GM21390 (cell line): ENCODE data around the gene SLC36A1.

Experiments
- ATAC-seq: cut with Tn5 transposase; IDR thresholded peaks from one replicate; pipeline ENCODE4 v1.9.1; 2021; ENCODE audit not compliant: unreplicated experiment

The SLC36A1 gene

DNA sequence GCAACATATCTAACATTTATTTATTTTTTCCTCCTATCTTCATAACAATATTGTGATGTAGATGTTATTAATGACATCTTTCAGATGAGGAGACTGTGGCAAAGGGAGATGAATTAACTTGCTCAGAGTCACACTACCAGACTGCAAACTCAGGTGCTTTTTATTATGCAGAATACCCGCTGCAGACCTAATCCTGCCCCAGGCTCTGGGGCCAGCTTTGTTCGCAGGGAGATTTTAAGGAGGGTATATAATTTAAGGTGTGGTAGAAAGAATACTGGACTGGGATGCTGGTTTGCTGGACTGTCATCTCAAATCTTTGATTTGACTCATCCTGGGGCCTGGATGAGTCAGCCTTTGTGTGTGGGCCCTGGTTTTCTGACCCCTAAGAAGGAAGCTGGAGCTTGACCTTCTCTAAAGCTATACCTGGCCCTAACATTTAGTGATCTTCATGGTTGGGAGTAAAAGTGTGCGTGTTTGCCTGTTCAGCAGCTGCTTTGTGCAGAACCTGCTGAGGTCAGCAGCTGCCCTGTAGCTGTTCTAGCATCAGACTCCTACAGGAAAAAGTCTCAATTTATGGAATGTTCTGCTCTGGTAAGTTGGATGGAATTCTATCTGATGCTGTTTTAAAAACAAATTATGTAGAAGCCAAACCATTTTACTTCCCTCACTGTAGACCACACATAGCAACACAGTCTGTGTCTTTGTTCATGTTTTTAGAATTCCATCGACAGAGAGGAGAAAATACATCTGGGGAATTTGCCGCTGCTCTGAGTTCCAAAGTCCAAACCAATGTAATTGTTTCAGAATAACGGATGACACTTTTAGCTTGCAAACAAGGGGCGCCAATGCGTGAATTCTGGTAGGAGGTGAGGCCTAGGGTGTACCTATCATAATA lies 4.5 kb downstream of the SLC36A1 start:
- peak; percentile 42 for ATAC-seq

DNA sequence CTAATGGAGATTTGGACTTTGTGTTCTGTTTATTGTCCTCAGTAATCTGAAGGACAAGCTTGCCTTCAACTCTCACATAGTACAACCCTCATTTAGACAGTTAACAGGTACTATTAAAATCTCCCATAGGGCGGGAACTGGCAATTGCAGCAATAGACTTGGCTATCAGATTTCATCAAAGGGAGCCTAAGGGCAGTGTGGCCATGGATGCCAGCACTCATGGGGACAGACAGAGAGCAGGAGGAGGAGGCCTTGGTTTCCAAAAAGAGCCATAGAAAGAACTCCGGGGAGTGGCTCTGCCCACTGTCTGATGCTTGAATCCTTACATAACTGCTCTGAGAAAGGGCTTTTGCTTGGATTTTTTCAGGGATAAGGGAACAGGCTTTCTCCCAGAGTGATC lies 6.8 kb downstream of the SLC36A1 start:
- no peak for ATAC-seq

DNA sequence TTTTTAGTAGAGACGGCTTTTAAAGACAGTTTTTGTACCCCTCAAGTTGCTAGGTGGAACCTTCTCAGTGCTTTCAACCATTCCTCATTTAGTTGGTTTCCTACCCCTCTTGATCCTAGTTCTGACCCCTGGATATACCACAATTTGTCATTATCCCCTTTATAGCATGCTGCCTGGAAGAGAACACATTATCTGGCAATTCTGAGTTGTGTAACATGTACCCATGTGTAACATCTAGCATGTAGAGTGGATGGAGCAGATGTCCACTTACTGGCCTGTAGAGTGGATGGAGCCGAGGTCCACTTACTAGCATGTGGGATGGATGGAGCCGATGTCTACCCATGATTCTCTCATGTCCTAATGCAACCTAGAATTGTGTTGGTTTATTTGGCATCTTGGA lies 7.5 kb downstream of the SLC36A1 start:
- no peak for ATAC-seq

DNA sequence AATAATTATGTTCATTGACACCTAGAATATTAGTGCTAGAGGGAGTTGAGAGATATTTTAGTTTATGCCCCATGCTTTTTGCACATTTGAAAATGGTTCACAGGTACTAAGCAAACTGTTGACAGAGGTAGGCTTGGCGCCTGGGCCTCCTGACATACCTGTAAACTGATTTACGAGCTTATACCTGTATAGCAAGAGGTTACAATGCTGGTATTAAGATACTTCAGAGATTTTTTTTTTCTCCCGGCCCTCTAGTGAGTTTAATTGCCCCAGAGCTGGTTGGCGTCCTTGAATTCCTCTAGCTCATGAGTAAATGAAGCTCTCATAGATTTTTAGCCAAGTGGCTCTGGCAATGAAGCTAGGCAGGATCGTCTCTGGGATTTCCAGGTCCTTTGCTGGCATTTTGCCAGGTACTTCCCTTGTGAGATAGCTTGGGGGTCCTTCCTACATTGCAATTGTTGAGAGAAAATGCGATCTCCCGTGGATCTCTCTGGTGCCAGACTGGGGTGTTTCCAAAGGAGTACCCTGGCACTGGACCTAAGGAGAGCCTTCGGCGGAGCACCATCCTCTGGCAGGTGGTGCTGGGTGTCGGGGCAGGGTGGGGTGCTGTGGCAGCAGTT lies 9.0 kb downstream of the SLC36A1 start:
- no peak for ATAC-seq

DNA sequence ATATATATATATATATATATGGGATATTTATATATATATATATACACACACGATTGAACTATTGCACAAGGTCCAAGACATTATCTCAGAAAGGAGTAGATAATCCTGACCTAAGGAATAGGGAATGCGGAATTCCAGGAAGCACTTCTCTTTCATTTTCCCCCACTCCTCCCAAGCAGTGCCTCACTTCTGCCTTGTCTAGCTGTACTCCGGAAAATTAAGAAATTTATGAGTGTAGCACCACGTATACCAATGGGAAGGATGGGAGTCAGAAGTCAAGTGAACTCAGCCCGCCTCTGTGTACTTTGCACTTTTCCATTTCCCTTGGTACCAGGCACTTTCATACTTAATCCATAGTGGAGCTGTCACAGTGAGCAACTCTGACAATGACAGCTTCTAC lies 10.9 kb downstream of the SLC36A1 start:
- ATAC-seq: no peak

DNA sequence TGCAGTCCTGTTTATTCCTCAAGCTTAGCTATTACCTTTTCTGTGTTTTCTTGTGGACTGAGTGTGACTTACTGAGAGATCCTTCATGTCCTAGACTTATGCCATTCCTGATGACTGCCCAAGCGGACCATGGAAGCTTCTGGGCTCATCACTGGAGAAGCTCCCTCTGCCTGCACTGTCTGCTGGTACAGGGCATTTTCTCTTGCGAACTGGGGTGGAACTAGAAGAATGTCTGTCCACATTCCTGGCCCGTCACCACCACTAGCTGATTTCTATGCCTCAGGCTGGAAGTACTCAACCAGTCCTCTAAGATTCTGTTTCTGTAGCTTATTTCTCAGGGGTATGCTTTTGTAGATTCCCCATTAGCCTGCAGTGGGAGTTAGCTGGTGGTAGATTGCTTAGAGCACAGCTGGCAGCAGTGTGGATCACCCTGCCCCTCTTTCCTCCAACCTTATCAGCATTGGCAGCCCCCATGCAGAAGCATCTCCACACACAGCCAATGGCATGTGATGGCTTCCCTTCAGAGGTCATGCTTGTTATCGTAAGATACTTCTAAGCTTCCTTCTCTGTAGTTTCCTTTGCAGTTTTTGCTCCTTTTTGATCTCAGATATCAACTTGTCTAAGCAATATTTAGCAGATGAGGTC lies 12.4 kb downstream of the SLC36A1 start:
- no peak for ATAC-seq

DNA sequence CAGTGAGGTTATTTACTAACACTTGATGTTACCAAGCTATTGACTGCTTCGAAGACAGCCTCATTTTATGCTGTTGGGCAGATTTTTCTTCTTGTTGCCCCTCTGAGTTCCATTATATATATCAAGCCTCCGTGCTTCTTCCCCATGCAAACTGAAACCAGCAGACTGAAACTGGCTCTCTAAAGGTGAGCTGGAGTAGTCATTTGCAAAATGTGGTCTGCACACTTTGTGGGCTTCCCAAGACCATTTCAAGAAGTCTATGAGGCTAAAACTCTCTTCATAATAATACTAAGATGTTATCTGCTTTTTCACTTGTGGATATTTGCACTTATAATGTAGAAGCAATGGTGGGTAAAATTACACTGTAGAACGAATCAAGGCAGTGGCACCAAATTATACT lies 13.9 kb downstream of the SLC36A1 start:
- ATAC-seq: peak; percentile 99

DNA sequence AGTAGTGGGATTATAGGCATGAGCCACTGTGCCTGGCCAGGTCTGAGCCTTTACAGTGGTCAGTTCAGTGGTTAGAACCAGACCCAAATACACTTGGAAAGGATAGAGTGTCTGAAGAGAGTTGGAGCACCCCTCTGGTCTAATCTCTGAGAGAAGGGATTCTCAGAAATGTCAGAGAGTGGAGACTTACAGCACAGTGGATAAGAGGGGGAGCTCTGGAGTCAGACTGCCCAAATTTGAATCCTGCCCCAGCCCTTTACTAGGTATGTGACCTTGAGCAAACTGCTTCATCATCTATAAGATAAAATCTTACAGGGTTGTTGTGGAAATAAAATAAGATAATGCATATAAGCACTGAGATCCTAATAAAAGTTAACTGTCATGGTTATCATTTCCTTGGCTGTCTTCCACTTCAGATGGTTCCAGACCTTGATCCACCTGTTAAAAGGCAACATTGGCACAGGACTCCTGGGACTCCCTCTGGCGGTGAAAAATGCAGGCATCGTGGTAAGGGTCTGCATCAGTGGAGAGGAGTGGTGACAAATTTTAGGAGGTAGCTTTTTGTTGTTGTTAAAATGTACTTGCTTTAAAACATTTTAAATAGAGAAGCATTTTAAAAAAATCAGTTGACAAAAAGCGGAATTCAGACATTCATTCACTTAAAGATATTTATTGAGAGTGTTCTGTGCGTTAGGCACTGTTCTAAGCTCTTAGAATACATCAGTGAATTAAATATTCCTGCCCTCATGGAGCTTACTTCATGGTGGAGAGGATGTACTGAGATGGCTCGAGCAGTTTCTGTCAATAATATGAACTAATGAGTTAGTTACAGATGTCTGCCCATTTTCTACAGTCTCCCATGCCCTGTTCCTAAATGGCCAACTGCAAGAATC lies 16.0 kb downstream of the SLC36A1 start:
- ATAC-seq: no peak

DNA sequence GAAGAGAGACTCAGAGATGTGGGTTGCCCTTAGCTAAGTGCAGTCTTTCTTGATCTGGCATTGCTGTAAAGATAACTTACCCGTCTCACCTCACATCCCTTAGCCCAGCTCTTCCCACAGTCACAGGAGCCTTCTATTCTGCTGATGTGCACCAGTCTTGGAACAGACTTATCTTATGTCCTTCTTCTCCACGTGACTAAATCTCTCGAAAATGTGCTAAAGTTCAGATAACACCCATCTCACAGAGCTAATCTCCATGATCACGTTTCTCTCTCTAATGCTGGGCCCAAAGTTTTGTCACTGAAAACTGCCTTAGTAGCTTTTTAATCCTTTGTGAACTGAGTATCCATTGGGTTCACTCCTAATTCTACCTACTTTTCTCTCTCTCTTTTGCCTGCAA lies 16.7 kb downstream of the SLC36A1 start:
- no peak for ATAC-seq

DNA sequence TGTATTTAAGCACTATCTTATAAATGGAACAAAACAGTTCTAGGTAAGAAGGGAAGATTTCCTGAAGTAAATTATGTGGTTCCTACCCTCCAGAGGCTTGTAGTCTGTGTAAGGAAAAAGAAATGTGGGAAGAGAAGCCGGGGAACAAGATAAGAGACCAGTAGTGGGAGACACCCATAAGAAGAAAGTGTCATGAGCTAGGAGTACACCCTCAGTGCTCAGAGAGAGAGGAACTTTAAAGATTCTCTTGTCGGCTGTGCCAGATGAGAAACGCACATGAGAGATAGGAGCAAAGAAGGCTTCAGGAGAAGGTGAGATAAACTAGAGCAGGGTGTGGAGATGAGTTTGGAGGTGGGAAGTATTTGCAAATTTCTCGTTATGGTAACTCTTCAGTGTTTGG lies 18.1 kb downstream of the SLC36A1 start:
- no peak for ATAC-seq

DNA sequence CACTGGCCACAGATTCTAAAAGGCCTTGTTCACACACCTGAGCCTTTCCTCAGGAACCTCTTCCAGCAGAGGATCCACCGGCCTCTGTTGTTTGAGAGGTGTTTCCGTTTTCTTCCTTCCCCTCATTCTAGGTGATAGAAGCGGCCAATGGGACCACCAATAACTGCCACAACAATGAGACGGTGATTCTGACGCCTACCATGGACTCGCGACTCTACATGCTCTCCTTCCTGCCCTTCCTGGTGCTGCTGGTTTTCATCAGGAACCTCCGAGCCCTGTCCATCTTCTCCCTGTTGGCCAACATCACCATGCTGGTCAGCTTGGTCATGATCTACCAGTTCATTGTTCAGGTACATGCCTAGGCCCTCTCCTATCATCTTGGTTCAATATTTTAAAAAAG lies 20.2 kb downstream of the SLC36A1 start:
- no peak for ATAC-seq

DNA sequence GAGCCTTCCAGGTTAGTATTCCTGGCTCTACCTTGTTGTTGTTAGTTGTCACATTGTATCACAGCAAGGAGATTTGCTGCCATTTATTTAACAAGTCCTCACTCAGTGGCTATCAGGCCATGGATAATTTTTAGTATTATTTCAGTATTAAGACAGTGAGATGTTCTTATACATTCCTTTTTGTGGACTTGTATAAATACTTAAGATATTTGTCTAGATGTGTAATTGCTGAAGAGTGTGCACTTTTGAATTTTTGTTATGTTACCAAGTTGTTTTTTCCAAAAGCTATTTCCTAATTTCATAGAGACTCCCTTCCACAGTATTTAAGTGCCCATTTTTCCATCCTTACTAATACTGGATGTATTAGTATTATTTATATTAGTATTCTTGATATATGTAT lies 22.0 kb downstream of the SLC36A1 start:
- ATAC-seq: no peak

DNA sequence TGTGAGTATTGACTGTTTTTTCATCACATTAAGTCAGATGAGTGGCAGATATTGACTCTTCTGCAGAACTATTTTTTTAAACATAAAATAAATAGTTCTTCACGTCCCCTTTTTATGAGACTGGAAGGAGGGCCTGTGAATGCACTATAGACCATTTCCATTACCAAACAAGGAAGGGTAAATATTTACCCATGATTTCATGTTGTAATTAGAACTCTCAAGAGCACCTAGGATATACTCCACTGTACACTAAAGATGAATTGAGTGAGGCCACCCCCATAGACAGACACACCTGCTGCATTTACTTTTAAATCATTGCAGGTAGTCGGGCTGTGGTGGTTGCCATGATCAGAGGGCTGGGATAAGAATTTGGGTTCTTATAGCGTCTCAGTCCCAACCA lies 22.6 kb downstream of the SLC36A1 start:
- no peak for ATAC-seq

DNA sequence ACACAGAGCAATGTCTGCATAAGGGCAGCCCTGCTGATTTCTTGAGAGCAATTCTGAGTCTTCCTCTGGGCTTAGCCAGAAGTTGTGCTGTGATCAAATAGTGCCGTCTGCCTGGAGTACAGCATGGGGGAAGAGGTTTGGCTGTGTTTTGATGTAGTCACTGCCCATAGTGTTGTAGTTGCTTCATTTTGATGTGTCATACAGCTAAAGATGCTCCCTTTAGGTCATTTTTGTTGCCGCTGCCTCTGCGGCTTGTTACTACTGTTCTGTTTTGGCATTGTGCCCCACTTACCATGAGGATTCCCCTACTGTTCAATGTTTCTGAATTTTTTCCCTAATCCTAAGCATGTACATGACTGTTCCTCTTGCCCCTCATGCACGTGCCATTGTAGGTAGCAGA lies 23.0 kb downstream of the SLC36A1 start:
- no peak for ATAC-seq

DNA sequence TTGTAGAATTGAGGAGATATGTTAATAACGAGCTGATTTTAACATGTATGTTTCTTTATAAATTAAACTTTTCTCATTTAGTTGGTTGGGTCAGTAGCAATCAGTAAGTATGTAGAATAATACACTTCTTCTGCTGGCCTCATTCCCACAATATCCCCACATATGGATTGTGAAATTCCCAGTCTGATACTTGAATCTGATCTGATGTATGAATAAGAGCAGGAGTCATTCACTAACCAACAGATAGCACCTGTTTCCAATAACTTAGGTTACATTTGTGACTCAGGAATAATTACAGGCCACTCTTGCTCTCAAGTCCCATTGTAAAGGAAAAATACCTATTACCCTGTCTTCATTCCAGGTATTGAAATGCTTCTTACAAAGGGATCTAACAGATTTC lies 23.9 kb downstream of the SLC36A1 start:
- ATAC-seq: no peak

DNA sequence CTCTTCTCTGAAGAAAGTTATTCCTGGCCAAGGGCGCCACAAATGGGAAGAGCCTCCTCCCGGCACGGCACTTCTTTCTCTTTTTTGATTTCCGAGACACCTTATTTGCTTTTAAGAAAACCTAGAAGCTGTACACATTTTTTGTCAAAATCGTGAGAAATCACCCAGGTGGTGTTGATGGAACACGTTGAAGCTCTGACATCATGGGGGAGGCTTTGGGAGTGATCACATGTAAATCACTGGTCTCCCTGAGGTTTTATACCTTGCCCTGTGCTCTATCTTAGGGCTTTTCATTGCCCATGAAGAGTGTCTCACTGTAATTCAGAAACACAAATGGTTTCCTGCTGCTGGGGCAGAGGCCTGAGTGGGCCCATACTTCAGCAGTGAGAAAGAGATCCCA lies 27.4 kb downstream of the SLC36A1 start:
- no peak for ATAC-seq

DNA sequence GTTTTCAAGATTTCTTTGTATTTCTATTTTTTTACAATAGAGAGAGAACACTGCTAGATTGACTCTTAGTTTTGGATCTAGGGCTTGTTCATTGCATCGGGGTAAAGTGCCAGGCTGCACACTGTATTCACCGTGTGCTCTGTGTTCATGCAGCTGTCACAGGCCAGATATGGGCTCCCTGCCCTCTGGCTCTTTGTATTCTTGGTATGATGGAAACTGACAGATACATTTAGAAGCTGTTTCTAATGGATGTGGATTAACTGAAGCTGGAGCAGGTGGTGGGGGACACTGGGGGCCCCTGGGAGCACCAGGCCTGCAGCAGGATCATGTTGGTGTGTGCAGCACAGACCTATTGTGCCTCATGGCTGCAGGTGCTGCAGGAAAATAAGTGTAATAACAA lies 28.0 kb downstream of the SLC36A1 start:
- ATAC-seq: no peak

DNA sequence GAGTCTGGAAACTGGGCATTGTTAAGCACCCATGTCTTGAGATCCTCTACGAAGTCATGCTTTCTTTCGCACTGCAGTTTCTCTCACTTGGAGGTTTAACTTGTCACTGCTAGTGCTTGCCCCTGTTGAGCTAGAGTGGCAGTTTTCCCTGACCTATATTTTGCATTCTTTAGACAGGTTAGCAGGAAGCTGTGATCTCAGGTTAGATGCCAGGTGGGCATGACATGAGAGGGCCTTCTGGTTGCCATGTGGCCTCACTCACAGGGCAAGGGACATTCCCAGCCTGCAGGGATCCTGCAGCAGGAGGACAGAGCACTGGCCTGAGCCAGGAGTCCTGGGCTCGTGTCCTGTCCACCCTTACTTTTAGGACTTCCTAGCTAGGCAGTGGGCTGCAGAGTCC lies 28.6 kb downstream of the SLC36A1 start:
- no peak for ATAC-seq

DNA sequence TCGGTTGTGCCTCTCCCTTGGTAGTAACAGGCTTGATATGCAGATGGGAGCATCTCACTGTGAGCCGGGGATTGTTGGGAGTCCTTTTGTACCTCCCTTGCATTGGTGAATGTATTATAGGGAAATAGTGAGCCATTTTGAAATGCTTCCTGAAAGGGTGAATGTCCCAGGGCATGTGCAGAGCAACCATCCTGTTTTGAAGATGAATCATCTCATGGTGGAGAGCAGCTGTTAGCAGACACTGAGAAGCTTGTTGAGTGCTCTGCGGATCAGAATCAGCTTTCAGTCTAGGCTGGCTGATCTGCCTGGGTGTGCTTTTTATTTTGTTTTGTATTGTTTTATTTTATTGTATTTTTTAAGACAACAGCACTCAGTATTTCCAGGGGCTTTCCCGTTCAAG lies 29.7 kb downstream of the SLC36A1 start:
- no peak for ATAC-seq

DNA sequence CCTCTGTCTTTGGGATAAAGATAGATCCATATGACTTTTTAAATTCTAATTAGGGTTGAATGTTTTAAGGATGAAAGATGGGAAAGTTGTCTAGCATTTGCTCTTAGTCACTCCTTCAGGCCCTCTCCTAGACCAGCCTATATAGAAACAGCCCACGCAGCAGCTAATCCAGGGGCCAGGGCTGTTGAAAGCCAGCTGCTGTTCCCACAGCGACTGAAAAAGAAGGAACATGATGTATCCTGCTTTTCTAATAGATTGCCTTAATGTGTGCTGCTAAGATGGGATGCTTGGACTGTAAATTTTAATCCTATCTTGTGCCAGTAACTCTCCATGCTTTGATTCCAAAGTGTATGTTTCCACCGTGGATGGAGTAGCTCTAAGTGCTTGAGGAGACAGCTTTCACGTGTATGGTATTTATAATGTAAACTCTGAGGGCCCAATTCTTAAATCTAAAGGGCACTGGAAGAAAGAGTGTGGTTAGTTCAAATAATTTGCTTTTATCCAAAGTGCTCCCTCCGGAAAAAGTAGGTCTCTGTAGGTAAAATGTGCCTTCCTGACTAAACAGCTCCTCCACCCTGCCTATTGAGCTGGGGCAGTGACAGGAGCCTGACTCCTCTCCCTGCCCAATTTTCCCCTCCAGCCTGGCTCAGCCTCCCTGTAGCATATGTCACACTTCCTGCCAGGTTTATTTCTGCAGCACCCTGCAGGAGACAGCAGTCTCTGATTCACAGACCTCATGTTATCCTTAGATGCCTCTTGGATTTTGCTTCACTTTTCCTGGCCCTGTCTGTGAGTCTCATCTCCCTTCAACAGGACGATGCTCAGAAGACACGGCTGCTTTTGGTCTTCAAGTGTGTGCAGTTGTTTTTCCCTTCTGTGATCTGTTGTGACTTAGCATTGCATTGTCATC lies 33.2 kb downstream of the SLC36A1 start:
- no peak for ATAC-seq
